GM18517 (cell line): ENCODE results near the gene TRIM49D1.
"Not testable (repeated sequence)": the region's sequence is repeated elsewhere in the genome, so short reads cannot be mapped to it uniquely, and the experiment has no call there.

Source experiments
- ATAC-seq: cut with Tn5 transposase; IDR thresholded peaks from one replicate; pipeline ENCODE4 v1.9.1; 2021; ENCODE audit warnings: mild to moderate bottlenecking, moderate library complexity; ENCODE audit not compliant: unreplicated experiment

TRIM49D1 gene

DNA sequence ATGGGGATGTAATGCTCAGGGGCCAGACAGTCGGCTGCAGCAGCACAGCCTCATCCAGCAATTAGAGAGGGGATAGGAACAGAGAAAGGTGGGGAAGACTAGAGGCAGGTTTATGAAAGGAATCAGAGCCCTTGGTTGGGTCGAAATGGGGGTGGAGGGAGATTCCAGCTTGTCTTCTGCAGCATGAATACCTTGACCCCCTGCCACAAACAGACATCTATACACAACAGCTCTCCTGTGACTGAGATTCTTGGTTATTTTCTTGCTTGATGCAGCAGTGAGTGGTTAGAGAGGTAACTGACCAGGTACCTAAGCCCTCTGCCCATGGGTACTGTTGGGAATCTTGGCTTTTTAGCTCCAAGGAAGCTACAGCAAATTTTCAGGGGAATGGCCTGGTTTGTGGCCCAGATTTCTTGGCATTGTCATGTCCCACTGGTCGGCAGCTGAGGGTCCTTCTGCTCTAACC is at the start of gene TRIM49D1:
Gene TRIM49D1 (minus strand): TSS at position 51 of the 466 bp plus-strand sequence. CDS start 4,535 bp downstream, outside the sequence.
- ATAC-seq, result no peak

- not testable (repeated sequence) for ATAC-seq
These were observed 43.7 kb upstream of the TRIM49D1 start, which contains the start of gene TRIM64 for GRCh38 chr11:89965737-89966136. Gene TRIM64, plus strand, starts transcription at chr11:89966037. Its CDS starts 2,467 bp downstream, at chr11:89968504.

- not testable (repeated sequence) for ATAC-seq
These were observed 38.8 kb upstream of the TRIM49D1 start for GRCh38 chr11:89960833-89961232.

DNA sequence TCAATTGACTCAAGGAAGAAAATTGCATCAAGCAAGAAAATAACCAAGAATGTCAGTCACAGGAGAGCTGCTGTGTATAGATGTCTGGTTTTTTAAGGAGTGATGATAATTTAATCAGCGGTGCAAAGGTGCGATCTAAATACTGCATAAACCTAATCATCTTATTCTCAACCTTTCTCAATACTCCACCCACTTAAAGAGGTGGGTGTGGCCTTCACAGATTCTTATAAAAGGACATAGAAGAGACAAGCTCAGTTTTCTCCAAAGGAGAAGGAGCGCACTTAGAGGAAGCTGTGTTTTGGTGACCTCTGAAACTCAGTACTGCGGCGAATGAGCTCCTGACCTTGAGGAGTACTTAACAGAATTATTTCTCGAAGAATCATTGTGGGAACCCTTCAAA is 1.7 kb upstream of the TRIM49D1 start, which contains the start of gene TRIM49D2:
Gene TRIM49D2 (plus strand): TSS at position 301 of the 400 bp plus-strand sequence. CDS start 2,698 bp downstream, outside the sequence.
- ATAC-seq, result not testable (repeated sequence)

- not testable (repeated sequence) for ATAC-seq
These were observed 21.2 kb downstream of the TRIM49D1 start for GRCh38 chr11:89900809-89901208.

GRCh38 chr11:89893245-89893644 is 28.8 kb downstream of the TRIM49D1 start:
- not testable (repeated sequence) for ATAC-seq

DNA sequence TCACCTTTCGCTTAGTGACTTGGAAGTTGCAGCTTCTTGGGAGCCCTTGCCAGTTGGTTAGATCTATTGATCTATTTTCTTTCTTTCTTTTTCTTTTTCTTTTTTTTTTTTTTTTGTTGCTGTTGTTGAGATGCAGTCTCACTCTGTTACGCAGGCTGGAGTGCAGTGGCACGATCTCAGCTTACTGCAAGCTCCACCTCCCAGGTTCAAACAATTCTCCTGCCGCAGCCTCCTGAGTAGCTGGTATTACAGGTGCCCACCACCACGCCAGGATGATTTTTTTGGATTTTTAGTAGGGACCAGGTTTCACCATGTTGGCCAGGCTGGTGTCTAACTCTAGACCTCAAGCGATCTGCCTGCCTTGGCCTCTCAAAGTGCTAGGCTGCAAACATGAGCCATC is 44.5 kb downstream of the TRIM49D1 start:
- ATAC-seq, result not testable (repeated sequence)

DNA sequence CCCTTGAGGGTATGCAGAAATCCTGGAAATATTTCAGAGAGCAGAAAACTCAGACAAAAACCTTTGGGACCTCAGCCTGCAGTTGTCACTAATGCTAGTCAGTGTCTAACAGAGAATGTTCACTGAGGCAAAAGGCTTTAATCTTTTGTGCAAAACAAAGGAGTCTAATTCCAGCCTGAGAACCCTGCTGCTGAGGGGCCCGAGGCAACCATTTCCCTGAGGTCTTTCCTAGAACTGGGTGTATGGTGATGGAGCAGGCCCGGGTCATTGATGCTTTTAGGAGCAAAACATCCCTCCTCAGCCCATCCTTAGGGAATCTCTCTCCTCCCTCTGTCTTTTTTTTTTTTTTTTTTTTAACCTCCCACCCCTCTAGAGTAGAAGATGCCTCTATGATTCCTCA is 49.5 kb downstream of the TRIM49D1 start:
- ATAC-seq, result not testable (repeated sequence)

DNA sequence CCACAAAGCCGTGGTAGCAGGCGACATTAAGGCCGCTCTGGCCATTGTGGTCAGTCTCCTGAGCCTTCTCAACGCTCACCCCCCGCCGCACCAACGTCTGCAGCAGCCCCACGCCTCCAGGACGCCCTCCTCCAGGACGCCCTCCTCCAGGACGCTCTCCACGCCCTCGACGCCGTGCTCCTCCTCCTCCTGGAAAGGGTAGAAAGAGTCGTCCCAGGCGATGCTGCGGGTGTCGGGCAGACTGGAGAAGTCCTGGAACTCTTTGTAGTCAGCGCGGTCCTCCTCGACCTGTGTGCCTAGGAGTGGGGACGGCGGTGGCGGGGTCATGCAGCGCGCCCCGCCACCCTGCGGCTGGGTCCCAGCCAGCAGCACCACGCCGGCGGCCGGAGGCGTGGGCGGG is 56.8 kb downstream of the TRIM49D1 start:
- not testable (repeated sequence) for ATAC-seq

DNA sequence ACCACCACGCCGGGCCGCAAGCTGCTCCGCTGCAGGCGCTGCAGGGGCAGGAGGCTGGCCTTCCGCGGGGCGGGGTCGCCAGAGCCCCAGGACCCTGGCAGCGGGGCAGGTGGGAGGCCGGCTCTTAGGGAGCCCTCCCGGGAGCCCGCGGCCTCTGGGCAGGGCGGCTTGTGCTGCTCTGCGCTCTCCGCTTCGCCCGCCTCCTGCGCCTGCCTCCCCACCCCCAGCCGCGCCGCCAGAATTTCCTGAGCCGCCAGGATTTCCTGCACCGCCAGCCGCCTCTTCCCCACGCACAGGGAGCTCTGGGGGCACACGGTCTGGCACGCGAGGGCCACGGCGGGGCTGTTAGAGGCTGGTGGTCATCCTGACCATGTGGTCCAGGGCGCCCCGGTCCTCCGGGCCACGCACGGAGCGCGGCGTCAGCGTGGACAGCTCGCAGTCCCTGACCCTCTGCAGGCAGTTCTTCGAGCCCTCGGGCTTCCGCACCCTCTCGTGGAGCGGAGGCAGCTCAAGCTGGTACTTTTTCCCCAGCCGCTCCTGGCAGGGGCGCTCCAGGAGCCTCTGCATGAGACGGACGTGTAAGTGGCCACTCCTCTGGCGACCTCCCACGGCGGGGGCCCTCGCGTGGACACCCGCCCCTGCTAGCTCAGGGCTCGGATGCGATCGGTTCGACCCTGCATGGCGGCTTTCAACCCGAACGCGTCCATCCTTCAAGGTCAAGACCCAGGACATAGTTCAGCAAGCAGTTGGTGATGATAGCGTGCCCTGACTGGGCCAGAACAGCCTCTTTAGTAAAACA is 57.9 kb downstream of the TRIM49D1 start:
- not testable (repeated sequence) for ATAC-seq
